ENCODE data around the gene NTN4.

DNA sequence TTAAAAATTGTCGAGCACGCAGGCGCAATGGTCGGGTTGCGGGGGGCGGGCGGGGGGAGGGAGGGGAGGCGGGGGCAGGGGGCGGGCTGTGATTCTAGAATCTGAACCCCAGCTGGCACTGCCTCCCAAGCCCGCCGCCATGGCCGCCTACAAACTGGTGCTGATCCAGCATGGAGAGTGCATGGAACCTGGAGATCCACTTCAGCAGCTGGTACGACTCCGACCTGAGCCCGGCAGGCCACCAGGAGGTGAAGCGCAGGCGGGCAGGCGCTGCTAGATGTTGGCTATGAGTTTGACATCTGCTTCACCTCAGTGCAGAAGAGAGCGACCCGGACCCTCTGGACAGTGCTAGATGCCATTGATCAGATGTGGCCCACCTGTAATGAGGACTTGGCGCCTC is 118.4 kb downstream of the NTN4 start:
- TF ChIP-seq, protein P1, sequence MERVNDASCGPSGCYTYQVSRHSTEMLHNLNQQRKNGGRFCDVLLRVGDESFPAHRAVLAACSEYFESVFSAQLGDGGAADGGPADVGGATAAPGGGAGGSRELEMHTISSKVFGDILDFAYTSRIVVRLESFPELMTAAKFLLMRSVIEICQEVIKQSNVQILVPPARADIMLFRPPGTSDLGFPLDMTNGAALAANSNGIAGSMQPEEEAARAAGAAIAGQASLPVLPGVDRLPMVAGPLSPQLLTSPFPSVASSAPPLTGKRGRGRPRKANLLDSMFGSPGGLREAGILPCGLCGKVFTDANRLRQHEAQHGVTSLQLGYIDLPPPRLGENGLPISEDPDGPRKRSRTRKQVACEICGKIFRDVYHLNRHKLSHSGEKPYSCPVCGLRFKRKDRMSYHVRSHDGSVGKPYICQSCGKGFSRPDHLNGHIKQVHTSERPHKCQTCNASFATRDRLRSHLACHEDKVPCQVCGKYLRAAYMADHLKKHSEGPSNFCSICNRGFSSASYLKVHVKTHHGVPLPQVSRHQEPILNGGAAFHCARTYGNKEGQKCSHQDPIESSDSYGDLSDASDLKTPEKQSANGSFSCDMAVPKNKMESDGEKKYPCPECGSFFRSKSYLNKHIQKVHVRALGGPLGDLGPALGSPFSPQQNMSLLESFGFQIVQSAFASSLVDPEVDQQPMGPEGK (CRISPR knock-in tag; IDR thresholded peaks at IDR 0.05; ENCODE audit: borderline replicate concordance): no peak
- TF ChIP-seq ISL1 (CRISPR knock-in tag; IDR thresholded peaks at IDR 0.05) (no peak), ARNTL (CRISPR knock-in tag; IDR thresholded peaks at IDR 0.05; ENCODE audit: borderline replicate concordance, low read depth) (no peak), ZFP3 (CRISPR knock-in tag; IDR thresholded peaks at IDR 0.05) (no peak), OSR1 (CRISPR knock-in tag; IDR thresholded peaks at IDR 0.05) (no peak), ZFP30 (CRISPR knock-in tag; IDR thresholded peaks at IDR 0.05) (no peak)
- TF ChIP-seq, protein P2, sequence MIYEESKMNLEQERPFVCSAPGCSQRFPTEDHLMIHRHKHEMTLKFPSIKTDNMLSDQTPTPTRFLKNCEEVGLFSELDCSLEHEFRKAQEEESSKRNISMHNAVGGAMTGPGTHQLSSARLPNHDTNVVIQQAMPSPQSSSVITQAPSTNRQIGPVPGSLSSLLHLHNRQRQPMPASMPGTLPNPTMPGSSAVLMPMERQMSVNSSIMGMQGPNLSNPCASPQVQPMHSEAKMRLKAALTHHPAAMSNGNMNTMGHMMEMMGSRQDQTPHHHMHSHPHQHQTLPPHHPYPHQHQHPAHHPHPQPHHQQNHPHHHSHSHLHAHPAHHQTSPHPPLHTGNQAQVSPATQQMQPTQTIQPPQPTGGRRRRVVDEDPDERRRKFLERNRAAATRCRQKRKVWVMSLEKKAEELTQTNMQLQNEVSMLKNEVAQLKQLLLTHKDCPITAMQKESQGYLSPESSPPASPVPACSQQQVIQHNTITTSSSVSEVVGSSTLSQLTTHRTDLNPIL (CRISPR knock-in tag; IDR thresholded peaks at IDR 0.05; ENCODE audit: low read depth): no peak

Measured in SK-N-SH treated with all-trans-retinoic acid at 6 μM for 48 hours (cell line).